Astrocyte of the cerebellum (primary cell): ENCODE measurements around the gene EFCAB5.
A peak's percentile ranks its signal among the peaks of the same experiment; 100 is the strongest.
"Not testable (repeated sequence)": the region's sequence is repeated elsewhere in the genome, so short reads cannot be mapped to it uniquely, and the experiment has no call there.

Experiments used
- DNase-seq: peaks from one replicate; pipeline ENCODE4 v3.0.0-alpha.2; 2011; ENCODE audit warnings: low read depth
- H3K4me3 ChIP-seq: 2 replicates; pipeline ENCODE4 v1.5.1; 2011; ENCODE audit warnings: mild to moderate bottlenecking, low read depth, low read length, moderate library complexity
- in situ Hi-C: cut with HindIII; loops from 2 replicates; pipeline ENCODE4 v1.10.0; 2017; ENCODE audit warnings: low sequenced_read_pairs
- TF ChIP-seq, protein P1 (sequence below): IDR thresholded peaks from 2 replicates; pipeline ENCODE4 v1.5.1; 2012; ENCODE audit warnings: low read length, low read depth, moderate library complexity, mild to moderate bottlenecking; ENCODE audit errors: missing control alignments

Gene EFCAB5

DNA sequence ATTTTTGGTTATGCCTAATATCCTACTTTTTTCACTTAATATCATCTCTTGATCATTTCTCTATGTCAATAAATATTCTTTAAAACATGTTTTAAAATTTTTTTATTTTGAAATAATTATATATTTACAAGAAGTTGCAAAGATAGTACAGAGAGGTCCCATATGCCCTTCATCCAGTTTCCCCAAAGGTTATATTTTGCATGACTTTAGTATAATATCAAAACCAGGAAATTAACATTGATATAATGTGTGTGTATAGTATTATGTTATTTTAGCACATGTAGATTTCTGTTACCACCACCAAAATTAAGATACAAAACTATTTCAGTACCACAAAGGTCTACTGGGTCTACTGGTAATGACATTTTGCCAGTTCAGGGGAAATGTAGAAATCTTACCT, 60.7 kb downstream of the EFCAB5 start:
- H3K4me3 ChIP-seq = no peak overlapping the region
- no peak for DNase-seq
- TF ChIP-seq, protein P1, sequence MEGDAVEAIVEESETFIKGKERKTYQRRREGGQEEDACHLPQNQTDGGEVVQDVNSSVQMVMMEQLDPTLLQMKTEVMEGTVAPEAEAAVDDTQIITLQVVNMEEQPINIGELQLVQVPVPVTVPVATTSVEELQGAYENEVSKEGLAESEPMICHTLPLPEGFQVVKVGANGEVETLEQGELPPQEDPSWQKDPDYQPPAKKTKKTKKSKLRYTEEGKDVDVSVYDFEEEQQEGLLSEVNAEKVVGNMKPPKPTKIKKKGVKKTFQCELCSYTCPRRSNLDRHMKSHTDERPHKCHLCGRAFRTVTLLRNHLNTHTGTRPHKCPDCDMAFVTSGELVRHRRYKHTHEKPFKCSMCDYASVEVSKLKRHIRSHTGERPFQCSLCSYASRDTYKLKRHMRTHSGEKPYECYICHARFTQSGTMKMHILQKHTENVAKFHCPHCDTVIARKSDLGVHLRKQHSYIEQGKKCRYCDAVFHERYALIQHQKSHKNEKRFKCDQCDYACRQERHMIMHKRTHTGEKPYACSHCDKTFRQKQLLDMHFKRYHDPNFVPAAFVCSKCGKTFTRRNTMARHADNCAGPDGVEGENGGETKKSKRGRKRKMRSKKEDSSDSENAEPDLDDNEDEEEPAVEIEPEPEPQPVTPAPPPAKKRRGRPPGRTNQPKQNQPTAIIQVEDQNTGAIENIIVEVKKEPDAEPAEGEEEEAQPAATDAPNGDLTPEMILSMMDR = no peak
- in situ Hi-C loops = no loop called here

DNA sequence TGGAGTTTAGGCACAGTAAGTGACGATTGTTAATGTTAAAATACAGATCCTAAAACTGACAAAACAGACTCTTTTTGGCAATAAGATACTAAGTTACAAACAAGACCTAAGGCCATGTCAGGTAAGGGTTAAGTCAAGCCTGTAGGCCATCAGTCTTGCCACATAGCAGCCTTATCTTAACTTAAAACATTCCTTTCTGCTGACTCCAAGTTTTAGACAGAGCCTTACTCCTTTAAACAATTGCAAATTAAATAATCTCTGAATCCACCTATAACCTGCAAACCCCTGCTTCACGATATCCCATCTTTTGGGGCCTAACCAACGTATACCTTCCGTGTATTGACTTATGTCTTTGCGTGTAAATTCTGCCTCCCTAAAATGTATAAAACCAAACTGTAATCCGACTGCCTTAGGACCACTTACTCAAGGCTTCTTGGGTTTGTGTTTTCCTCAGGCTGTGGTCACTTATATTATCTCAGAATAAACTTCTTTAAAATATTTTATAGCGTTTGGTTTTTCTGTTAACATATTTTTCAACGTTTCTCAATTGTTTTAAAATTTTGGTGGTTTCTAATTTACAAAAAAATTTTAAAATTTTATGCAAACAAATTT, 64.4 kb downstream of the EFCAB5 start:
- in situ Hi-C loops = no loop called here
- no peak overlapping the region for H3K4me3 ChIP-seq
- TF ChIP-seq, protein P1 = no peak
- DNase-seq = no peak

DNA sequence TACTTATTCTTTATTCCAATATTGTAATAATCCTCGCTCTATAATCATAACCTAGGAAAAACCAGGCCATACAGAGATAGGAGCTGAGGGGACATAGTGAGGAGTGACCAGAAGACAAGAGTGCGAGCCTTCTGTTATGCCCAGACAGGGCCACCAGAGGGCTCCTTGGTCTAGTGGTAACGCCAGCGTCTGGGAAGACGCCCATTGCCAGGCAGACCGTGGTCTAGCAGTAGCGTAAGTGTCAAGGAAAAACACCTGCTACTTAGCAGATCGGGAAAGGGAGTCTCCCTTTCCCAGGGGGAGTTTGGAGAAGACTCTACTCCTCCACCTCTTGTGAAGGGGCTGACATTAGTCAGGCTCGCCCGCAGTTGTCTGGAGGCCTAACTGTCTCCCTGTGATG, 70.5 kb downstream of the EFCAB5 start:
- in situ Hi-C loops, H3K4me3 ChIP-seq, DNase-seq: not testable (repeated sequence)

DNA sequence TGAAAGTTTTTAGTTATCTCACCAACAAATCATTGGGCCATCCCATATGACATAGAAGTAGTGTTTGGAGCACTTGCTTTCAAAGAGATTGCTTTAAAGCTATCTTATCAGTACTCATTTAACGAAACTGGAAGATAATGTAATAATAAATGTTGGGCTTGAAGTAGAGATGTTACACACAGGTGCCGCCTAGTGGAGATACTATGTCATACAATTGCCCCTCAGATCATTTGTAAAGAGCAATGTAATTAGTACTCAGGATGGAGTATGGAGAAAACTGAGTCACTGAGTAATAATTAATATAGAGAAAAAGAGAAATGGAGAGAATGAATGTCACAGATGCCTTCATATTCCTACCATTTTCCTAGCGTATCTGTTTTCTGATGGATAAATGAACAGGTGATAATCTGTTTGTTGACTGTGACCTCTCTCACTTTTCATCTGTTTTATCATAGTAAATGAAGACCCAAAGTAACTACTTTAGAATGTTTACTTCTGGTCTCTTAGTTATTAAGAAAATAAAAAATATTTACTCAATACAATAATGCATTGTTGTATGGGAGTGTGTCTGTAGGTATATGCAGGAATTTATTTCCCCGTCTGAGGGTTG, 80.4 kb downstream of the EFCAB5 start:
- H3K4me3 ChIP-seq = no peak overlapping the region
- peak; percentile 41 for DNase-seq
- in situ Hi-C loops = no loop called here
- TF ChIP-seq, protein P1 = peak; percentile 76

DNA sequence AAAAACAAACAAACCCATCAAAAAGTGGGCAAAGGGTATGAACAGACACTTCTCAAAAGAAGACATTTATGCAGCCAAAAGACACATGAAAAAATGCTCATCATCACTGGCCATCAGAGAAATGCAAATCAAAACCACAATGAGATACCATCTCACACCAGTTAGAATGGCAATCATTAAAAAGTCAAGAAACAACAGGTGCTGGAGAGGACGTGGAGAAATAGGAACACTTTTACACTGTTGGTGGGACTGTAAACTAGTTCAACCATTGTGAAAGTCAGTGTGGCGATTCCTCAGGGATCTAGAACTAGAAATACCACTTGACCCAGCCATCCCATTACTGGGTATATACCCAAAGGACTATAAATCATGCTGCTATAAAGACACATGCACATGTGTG, 83.9 kb downstream of the EFCAB5 start:
- DNase-seq, in situ Hi-C loops: not testable (repeated sequence)

DNA sequence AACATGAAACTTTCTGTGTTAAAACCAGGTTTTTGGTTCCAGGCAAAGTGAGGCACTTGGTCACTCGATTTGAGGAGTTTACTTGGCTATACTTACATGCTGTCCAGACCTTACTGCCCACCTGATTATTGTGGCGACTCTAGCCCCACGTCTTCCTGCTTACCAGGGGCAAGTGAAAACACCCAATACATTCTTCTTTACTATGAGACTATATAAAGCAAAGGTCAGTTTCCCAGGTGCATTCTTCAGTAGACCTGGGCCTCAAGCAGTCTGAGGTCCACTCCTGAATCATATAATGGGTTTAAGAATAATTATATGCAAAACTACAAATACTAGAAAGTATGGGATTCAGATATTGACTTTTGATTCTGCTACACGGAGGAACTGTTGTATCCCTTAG, 86.2 kb downstream of the EFCAB5 start:
- TF ChIP-seq, protein P1 = no peak
- no peak overlapping the region for H3K4me3 ChIP-seq
- no peak for DNase-seq
- in situ Hi-C loops = no loop called here

More for the DNA sequence above, 83.9 kb downstream of the EFCAB5 start:
- H3K4me3 ChIP-seq = not testable (repeated sequence)

DNA sequence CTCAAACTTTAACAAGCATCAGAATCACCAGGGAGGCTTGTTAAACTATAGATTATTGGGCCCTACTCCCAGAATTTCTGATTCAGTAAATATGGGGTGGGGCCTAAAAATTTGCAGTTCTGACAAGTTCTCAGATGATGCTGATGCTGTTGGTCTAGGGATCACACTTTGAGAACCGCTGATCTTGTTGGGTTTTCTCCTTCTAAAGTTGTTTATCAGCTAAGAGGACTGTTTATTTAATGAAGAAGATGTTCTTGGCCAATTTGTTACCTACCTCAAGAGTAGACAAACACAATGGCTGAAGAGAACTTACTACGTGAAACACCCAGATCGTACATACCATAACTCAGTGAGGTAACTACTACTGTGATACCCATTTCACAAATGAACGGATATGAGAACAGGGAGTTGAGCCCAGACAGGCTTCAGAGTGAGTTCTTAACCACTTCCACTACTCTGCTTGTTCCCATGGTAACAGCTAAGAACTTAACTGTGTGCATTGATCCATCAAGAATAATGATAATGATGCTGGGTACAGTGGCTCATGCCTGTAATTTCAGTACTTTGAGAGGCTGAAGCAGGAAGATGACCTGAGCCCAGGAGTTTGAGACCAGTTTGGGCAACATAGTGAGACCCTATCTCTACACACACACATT, 89.9 kb downstream of the EFCAB5 start:
- in situ Hi-C loops = no loop called here
- DNase-seq = no peak
- no peak overlapping the region for H3K4me3 ChIP-seq
- TF ChIP-seq, protein P1 = no peak
